DMS79 treated with DMSO at 0.1 percent for 48 hours (cell line): ENCODE results near the gene ZNF473.
A peak's percentile ranks its signal among the peaks of the same experiment; 100 is the strongest.

Experiments used
- DNase-seq: peaks from one replicate; lab custom pipeline; 2025; lab: John Stamatoyannopoulos, UW

Gene ZNF473

GRCh38 chr19:50025794-50026549 is at the start of gene ZNF473:
TSS of gene ZNF473 (plus strand) at chr19:50026005. CDS start at chr19:50031083, 5,078 bp downstream.
- DNase-seq, result peak; percentile 99

GRCh38 chr19:49976496-49976895 is 49.3 kb upstream of the ZNF473 start:
- no peak for DNase-seq

GRCh38 chr19:49977076-49977475 is 48.7 kb upstream of the ZNF473 start:
- DNase-seq, result no peak

- DNase-seq, result no peak
Observed at GRCh38 chr19:49977881-49978280, 47.9 kb upstream of the ZNF473 start.

- DNase-seq, result no peak
Observed at GRCh38 chr19:49978324-49978723, 47.5 kb upstream of the ZNF473 start.

GRCh38 chr19:49981603-49982593 is 43.9 kb upstream of the ZNF473 start:
- DNase-seq, result no peak

- DNase-seq, result peak; percentile 6
Observed at GRCh38 chr19:49983645-49984229, 42.1 kb upstream of the ZNF473 start.

- no peak for DNase-seq
Observed at GRCh38 chr19:49984491-49984890, 41.3 kb upstream of the ZNF473 start.

GRCh38 chr19:49985871-49986270 is 39.9 kb upstream of the ZNF473 start:
- no peak for DNase-seq

GRCh38 chr19:49986354-49986753 is 39.5 kb upstream of the ZNF473 start:
- no peak for DNase-seq

GRCh38 chr19:49987159-49987698 is 38.6 kb upstream of the ZNF473 start:
- no peak for DNase-seq

GRCh38 chr19:49988007-49988406 is 37.8 kb upstream of the ZNF473 start:
- DNase-seq, result no peak

GRCh38 chr19:49988433-49988832 is 37.4 kb upstream of the ZNF473 start:
- no peak for DNase-seq

GRCh38 chr19:49997709-49998108 is 28.1 kb upstream of the ZNF473 start:
- DNase-seq, result no peak

GRCh38 chr19:49999371-50000010 is 26.3 kb upstream of the ZNF473 start:
- no peak for DNase-seq

- no peak for DNase-seq
Observed at GRCh38 chr19:50000038-50000840, 25.6 kb upstream of the ZNF473 start.

GRCh38 chr19:50000841-50001557 is 24.8 kb upstream of the ZNF473 start:
- DNase-seq, result no peak

GRCh38 chr19:50001775-50002174 is 24.0 kb upstream of the ZNF473 start:
- DNase-seq, result no peak

- DNase-seq, result no peak
Observed at GRCh38 chr19:50002386-50002960, 23.3 kb upstream of the ZNF473 start.

- DNase-seq, result no peak
Observed at GRCh38 chr19:50003254-50003788, 22.5 kb upstream of the ZNF473 start.
